ENCODE measurements around the gene CACNA1D.

Gene CACNA1D

DNA sequence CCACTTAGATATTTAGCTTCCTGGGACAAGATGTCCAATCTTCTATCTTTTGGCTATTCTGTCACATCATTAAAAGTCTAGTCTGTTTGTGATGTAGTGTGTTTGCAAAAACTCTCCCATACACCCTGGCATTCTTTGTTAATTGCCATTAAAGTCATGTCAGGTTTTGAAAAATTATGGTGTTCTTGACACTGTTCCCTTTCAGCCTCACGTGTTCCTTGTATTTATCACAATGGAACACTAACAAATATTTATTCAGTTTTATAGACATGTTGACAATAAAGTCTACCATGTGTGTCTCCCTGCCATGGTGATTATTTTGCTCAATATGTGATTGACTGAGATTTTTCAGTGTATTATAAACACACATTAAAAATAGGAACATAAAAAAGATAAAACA, 9.4 kb upstream of the CACNA1D start:
- Mint-ChIP-seq H3K4me1 (no peaks in the 10 kb centered on the region), H3K27ac (ENCODE audit: low read depth) (no peak overlapping the region), H3K27me3 (peaks cover 46% of the 10 kb centered on the region), H3K9me3 (no peaks in the 10 kb centered on the region), H3K36me3 (ENCODE audit: insufficient read depth) (no peaks in the 10 kb centered on the region), H3K4me3 (no peak overlapping the region)
- DNase-seq (ENCODE audit: low spot score in 2 of 2) = no peak
- ATAC-seq (replicated peaks; ENCODE audit: extremely low read depth, poor library complexity, severe bottlenecking) = no peak

DNA sequence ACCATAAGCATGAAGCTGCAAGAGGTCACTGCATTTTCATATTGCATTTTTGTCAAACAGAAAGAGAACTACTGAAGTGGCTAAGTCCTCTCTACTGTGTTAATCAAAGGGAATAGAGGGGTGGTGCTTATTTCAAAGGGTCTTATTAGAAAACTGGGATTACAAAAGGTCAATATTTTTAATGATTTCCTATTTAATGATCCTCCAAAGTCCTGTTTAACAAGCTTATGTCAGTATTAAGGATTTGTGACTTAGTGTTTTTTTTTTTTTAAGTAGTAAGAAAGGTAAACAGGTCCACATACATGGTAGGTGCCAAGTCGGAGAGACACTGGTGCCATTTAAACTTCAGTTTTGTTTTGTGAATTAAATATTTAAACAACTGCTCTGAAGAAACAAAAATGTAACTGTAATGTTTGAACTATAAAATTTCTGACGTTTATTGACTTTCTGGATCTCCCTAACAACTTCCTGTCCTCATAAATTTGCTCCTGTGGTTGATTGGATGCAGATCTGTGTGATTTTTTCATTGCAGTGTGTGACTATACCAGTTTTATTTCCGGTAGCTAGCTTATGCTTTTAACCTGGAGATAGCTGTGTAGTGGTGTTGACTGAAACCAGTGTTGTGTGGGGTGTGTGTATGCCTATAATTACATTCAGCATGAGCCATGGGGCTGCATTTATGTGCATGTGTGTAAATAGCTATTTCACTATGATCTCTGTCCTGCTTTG, 8.6 kb upstream of the CACNA1D start:
- ATAC-seq (replicated peaks; ENCODE audit: extremely low read depth, poor library complexity, severe bottlenecking) = no peak
- no peak overlapping the region for H3K27ac Mint-ChIP-seq (ENCODE audit: low read depth)
- DNase-seq (ENCODE audit: low spot score in 2 of 2) = no peak
- no peaks in the 10 kb centered on the region for H3K4me1 Mint-ChIP-seq
- H3K4me3 Mint-ChIP-seq = no peak overlapping the region
- peaks cover 46% of the 10 kb centered on the region for H3K27me3 Mint-ChIP-seq
- H3K36me3 Mint-ChIP-seq (ENCODE audit: insufficient read depth) = no peaks in the 10 kb centered on the region
- H3K9me3 Mint-ChIP-seq = no peaks in the 10 kb centered on the region

GRCh38 chr3:53486961-53487654, 7.3 kb upstream of the CACNA1D start:
- Mint-ChIP-seq H3K4me3 (no peak overlapping the region), H3K36me3 (ENCODE audit: insufficient read depth) (no peaks in the 10 kb centered on the region), H3K9me3 (no peaks in the 10 kb centered on the region), H3K27ac (ENCODE audit: low read depth) (no peak overlapping the region), H3K27me3 (peaks cover 47% of the 10 kb centered on the region), H3K4me1 (no peaks in the 10 kb centered on the region)
- DNase-seq (ENCODE audit: low spot score in 2 of 2) (no peak), ATAC-seq (replicated peaks; ENCODE audit: extremely low read depth, poor library complexity, severe bottlenecking) (no peak)

GRCh38 chr3:53489386-53489785, 5.0 kb upstream of the CACNA1D start:
- H3K4me3 Mint-ChIP-seq = no peak overlapping the region
- H3K4me1 Mint-ChIP-seq = no peaks in the 10 kb centered on the region
- ATAC-seq (replicated peaks; ENCODE audit: extremely low read depth, poor library complexity, severe bottlenecking) (no peak), DNase-seq (ENCODE audit: low spot score in 2 of 2) (no peak)
- peaks cover 52% of the 10 kb centered on the region for H3K27me3 Mint-ChIP-seq
- no peaks in the 10 kb centered on the region for H3K36me3 Mint-ChIP-seq (ENCODE audit: insufficient read depth)
- no peaks in the 10 kb centered on the region for H3K9me3 Mint-ChIP-seq
- no peak overlapping the region for H3K27ac Mint-ChIP-seq (ENCODE audit: low read depth)

- no peak overlapping the region for H3K4me3 Mint-ChIP-seq
- H3K27ac Mint-ChIP-seq (ENCODE audit: low read depth) = no peak overlapping the region
- H3K9me3 Mint-ChIP-seq = no peaks in the 10 kb centered on the region
- ATAC-seq (replicated peaks; ENCODE audit: extremely low read depth, poor library complexity, severe bottlenecking) (no peak), DNase-seq (ENCODE audit: low spot score in 2 of 2) (no peak)
- H3K4me1 Mint-ChIP-seq = no peaks in the 10 kb centered on the region
- no peaks in the 10 kb centered on the region for H3K36me3 Mint-ChIP-seq (ENCODE audit: insufficient read depth)
- peaks cover 46% of the 10 kb centered on the region for H3K27me3 Mint-ChIP-seq
Observed at GRCh38 chr3:53489787-53490458, 4.5 kb upstream of the CACNA1D start.

DNA sequence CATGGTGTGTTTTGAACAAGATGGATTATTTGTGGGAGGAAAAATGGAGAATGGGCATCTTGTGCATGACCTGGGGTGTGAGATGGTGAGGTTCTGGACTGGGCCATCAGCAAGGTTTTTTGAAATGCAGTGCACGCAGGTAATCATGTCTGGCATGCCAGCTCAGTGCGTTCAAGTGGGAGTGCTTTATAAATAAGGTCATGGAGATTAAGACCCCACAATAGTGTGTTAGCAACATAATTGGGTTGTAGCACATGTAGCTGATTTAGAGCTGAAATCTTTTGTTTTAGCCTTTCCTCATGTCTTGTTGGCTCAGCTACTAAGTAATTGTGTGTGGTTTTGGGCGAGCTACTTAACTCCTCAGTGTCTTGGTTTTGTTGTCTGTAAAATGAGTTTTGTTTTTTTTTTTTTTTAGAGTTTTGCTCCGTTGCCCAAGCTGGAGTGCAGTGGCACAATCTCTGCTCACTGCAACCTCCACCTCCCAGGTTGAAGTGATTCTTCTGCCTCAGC, 3.9 kb upstream of the CACNA1D start:
- no peak overlapping the region for H3K4me3 Mint-ChIP-seq
- no peaks in the 10 kb centered on the region for H3K4me1 Mint-ChIP-seq
- ATAC-seq (replicated peaks; ENCODE audit: extremely low read depth, poor library complexity, severe bottlenecking) = no peak
- H3K27me3 Mint-ChIP-seq = peaks cover 50% of the 10 kb centered on the region
- no peaks in the 10 kb centered on the region for H3K9me3 Mint-ChIP-seq
- no peak for DNase-seq (ENCODE audit: low spot score in 2 of 2)
- no peaks in the 10 kb centered on the region for H3K36me3 Mint-ChIP-seq (ENCODE audit: insufficient read depth)
- no peak overlapping the region for H3K27ac Mint-ChIP-seq (ENCODE audit: low read depth)

DNA sequence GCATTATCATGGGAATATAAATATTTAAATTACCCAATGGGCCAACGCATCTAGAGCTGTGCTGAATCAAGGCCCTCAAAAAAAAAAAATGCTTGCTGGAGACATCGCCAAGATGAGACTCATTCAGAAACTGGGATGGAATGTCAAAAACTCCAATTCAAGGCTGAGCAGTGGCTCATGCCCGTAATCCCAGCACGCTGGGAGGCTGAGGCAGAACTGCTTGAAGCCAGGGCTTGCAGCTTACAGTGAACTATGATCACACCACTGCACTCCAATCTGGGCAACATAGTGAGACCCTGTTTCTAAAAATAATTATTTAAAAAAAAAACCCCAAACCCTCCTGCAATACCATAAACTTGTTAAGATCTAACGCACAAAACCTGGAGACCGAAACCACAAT, 3.1 kb upstream of the CACNA1D start:
- no peaks in the 10 kb centered on the region for H3K9me3 Mint-ChIP-seq
- H3K27ac Mint-ChIP-seq (ENCODE audit: low read depth) = no peak overlapping the region
- peaks cover 57% of the 10 kb centered on the region for H3K27me3 Mint-ChIP-seq
- ATAC-seq (replicated peaks; ENCODE audit: extremely low read depth, poor library complexity, severe bottlenecking) (no peak), DNase-seq (ENCODE audit: low spot score in 2 of 2) (no peak)
- peaks cover 2% of the 10 kb centered on the region for H3K36me3 Mint-ChIP-seq (ENCODE audit: insufficient read depth)
- H3K4me3 Mint-ChIP-seq = no peak overlapping the region
- H3K4me1 Mint-ChIP-seq = peaks cover 4% of the 10 kb centered on the region

GRCh38 chr3:53493595-53493962, 832 bp upstream of the CACNA1D start:
- Mint-ChIP-seq H3K27ac (ENCODE audit: low read depth) (no peak overlapping the region), H3K27me3 (peaks cover 80% of the 10 kb centered on the region), H3K36me3 (ENCODE audit: insufficient read depth) (peaks cover 2% of the 10 kb centered on the region), H3K4me1 (peaks cover 7% of the 10 kb centered on the region), H3K9me3 (no peaks in the 10 kb centered on the region), H3K4me3 (peak overlapping the region; percentile 38)
- DNase-seq (ENCODE audit: low spot score in 2 of 2) (no peak), ATAC-seq (replicated peaks; ENCODE audit: extremely low read depth, poor library complexity, severe bottlenecking) (no peak)

GRCh38 chr3:53495146-53495519, 722 bp downstream of the CACNA1D start:
- Mint-ChIP-seq H3K36me3 (ENCODE audit: insufficient read depth) (peaks cover 2% of the 10 kb centered on the region), H3K4me1 (peaks cover 7% of the 10 kb centered on the region), H3K27ac (ENCODE audit: low read depth) (no peak overlapping the region), H3K9me3 (no peaks in the 10 kb centered on the region), H3K4me3 (peak overlapping the region; percentile 39), H3K27me3 (peaks cover 84% of the 10 kb centered on the region)
- DNase-seq (ENCODE audit: low spot score in 2 of 2) = no peak
- ATAC-seq (replicated peaks; ENCODE audit: extremely low read depth, poor library complexity, severe bottlenecking) = no peak

DNA sequence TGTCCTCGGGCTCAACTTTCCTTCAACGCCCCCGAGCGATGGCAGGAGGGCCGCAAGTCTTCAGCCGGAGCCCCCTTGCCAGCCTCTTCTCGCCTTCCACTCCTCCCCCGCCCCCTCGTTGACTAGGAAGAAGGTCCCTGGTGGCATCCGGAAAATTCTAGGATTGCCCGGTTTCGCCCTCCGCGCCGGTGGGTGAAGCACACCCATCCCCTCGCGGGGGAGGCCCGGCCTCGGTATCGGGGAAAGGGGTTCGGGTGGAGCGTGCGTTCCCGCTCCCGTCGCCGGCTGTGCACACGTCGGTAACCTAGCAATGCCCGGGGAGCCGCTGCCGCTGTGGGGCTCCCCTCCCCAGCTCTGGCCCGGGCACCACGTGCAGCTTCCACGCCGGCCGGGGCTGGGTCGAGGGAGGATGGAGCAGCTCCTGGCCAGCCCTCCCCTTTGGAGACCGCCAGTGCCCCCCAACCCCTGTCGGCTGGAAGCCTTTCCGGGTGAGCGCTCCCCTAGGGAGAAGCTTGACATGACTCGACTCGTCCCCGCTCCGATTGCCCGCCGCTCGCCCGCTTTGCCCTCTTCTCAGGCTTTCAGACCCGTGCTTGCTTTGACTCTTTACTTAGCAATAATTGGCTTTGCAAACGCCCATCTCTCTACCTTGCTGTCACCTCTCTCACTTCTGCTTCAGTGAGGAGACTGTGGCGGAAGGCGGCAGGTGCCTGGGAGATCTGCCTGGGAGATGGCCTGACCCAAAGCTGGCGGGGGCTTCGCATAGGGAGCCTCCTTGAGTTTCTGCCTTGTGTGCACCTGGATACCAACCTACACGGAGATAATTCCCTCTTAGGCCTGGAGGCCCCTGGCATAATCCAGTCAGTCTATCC, 1.3 kb downstream of the CACNA1D start:
- Mint-ChIP-seq H3K27me3 (peaks cover 78% of the 10 kb centered on the region), H3K27ac (ENCODE audit: low read depth) (no peak overlapping the region), H3K36me3 (ENCODE audit: insufficient read depth) (peaks cover 2% of the 10 kb centered on the region), H3K9me3 (no peaks in the 10 kb centered on the region), H3K4me1 (peaks cover 7% of the 10 kb centered on the region), H3K4me3 (peak overlapping the region; percentile 12)
- ATAC-seq (replicated peaks; ENCODE audit: extremely low read depth, poor library complexity, severe bottlenecking) (no peak), DNase-seq (ENCODE audit: low spot score in 2 of 2) (no peak)

GRCh38 chr3:53496392-53496670, 1.9 kb downstream of the CACNA1D start:
- H3K27ac Mint-ChIP-seq (ENCODE audit: low read depth) = no peak overlapping the region
- H3K27me3 Mint-ChIP-seq = peaks cover 72% of the 10 kb centered on the region
- H3K9me3 Mint-ChIP-seq = no peaks in the 10 kb centered on the region

DNA sequence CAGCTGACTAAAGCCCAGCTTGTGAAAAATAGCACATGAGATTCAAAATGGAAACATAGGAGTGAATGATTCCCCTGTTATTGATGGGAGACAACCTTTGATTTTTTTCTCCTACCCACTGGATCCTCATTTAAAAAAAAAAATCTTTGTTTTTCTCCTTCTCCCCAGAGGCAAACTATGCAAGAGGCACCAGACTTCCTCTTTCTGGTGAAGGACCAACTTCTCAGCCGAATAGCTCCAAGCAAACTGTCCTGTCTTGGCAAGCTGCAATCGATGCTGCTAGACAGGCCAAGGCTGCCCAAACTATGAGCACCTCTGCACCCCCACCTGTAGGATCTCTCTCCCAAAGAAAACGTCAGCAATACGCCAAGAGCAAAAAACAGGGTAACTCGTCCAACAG, 2.6 kb downstream of the CACNA1D start:
- no peak for ATAC-seq (replicated peaks; ENCODE audit: extremely low read depth, poor library complexity, severe bottlenecking)
- H3K9me3 Mint-ChIP-seq = no peaks in the 10 kb centered on the region
- peaks cover 66% of the 10 kb centered on the region for H3K27me3 Mint-ChIP-seq
- H3K4me1 Mint-ChIP-seq = peaks cover 7% of the 10 kb centered on the region
- DNase-seq (ENCODE audit: low spot score in 2 of 2) = no peak
- peaks cover 2% of the 10 kb centered on the region for H3K36me3 Mint-ChIP-seq (ENCODE audit: insufficient read depth)
- H3K4me3 Mint-ChIP-seq = no peak overlapping the region
- H3K27ac Mint-ChIP-seq (ENCODE audit: low read depth) = no peak overlapping the region

More at GRCh38 chr3:53496392-53496670, 1.9 kb downstream of the CACNA1D start:
- ATAC-seq (replicated peaks; ENCODE audit: extremely low read depth, poor library complexity, severe bottlenecking) (no peak), DNase-seq (ENCODE audit: low spot score in 2 of 2) (no peak)
- H3K4me1 Mint-ChIP-seq = peaks cover 7% of the 10 kb centered on the region
- H3K4me3 Mint-ChIP-seq = no peak overlapping the region
- peaks cover 2% of the 10 kb centered on the region for H3K36me3 Mint-ChIP-seq (ENCODE audit: insufficient read depth)
